ENCODE results near the gene APPL2. TPM values are rescaled to one million over a fixed set of nuclear protein-coding genes. Genes with fewer than 3 reads are reported as not detected.

The APPL2 gene
- total RNA-seq, 4 donors from 2014 or later: 30.9 to 52.3 (median 35.2) TPM

GRCh38 chr12:105214148-105214547, 21.8 kb downstream of the APPL2 start:
- Histone ChIP-seq H3K27ac (no peak overlapping the region), H3K4me3 (no peak overlapping the region), H3K36me3 (peaks cover 0 to 93% (median 8%) of the 10 kb centered on the region in 3 donors), H3K9me3 (no peaks in the 10 kb centered on the region), H3K27me3 (no peaks in the 10 kb centered on the region), H3K4me1 (peaks cover 0 to 14% (median 0%) of the 10 kb centered on the region in 3 donors)
- TF ChIP-seq POLR2A (IDR thresholded peaks at IDR 0.05): no peak
- TF ChIP-seq, protein P1, sequence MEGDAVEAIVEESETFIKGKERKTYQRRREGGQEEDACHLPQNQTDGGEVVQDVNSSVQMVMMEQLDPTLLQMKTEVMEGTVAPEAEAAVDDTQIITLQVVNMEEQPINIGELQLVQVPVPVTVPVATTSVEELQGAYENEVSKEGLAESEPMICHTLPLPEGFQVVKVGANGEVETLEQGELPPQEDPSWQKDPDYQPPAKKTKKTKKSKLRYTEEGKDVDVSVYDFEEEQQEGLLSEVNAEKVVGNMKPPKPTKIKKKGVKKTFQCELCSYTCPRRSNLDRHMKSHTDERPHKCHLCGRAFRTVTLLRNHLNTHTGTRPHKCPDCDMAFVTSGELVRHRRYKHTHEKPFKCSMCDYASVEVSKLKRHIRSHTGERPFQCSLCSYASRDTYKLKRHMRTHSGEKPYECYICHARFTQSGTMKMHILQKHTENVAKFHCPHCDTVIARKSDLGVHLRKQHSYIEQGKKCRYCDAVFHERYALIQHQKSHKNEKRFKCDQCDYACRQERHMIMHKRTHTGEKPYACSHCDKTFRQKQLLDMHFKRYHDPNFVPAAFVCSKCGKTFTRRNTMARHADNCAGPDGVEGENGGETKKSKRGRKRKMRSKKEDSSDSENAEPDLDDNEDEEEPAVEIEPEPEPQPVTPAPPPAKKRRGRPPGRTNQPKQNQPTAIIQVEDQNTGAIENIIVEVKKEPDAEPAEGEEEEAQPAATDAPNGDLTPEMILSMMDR (IDR thresholded peaks at IDR 0.05): no peak
- 76 to 88% methylated on average over 6 of the region's 6 CpGs for WGBS, 2 donors
- intact Hi-C loops (cut with DNase I): no loop called here
- DNase-seq: no peak

DNA sequence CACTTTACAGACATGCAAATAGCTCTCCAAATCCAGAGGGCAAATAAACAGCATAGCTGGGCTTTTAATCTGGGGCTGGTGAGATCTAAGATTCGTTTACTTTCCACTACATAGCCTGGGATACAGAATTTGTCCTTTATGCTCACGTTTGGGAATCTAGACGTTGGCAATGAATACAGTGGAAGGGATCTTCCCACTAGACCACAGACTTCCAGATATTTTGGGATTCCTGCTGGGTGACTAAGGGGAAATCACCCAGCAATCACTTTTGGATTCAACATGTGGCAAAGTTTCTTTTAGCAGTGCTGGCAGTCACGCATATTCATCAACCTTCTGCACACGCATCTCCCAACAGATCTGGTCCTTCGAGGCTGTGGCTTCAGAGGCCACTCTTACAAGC, 23.5 kb downstream of the APPL2 start:
- no peaks in the 10 kb centered on the region for H3K4me1 ChIP-seq
- no peaks in the 10 kb centered on the region for H3K9me3 ChIP-seq
- H3K27me3 ChIP-seq: no peaks in the 10 kb centered on the region
- WGBS, 2 donors: 58 to 63% methylated on average over 5 of the region's 6 CpGs
- peaks cover 0 to 93% (median 6%) of the 10 kb centered on the region in 3 donors for H3K36me3 ChIP-seq
- TF ChIP-seq POLR2A (IDR thresholded peaks at IDR 0.05): no peak
- TF ChIP-seq, protein P1 (IDR thresholded peaks at IDR 0.05): no peak
- no peak for DNase-seq
- H3K27ac ChIP-seq: no peak overlapping the region
- intact Hi-C loops (cut with DNase I): no loop called here
- no peak overlapping the region for H3K4me3 ChIP-seq

GRCh38 chr12:105209091-105209490, 26.9 kb downstream of the APPL2 start:
- DNase-seq: no peak
- no peak overlapping the region for H3K27ac ChIP-seq
- H3K27me3 ChIP-seq: no peaks in the 10 kb centered on the region
- no peak overlapping the region for H3K4me3 ChIP-seq
- no peak for TF ChIP-seq POLR2A (IDR thresholded peaks at IDR 0.05)
- TF ChIP-seq, protein P1 (IDR thresholded peaks at IDR 0.05): no peak
- intact Hi-C loops (cut with DNase I): no loop called here
- H3K36me3 ChIP-seq: peaks cover under 1 to 93% (median 14%) of the 10 kb centered on the region in 3 donors
- 91 to 94% methylated on average over 2 to 3 of the region's 3 CpGs for WGBS, 2 donors
- peaks cover 0 to 8% (median 3%) of the 10 kb centered on the region in 3 donors for H3K4me1 ChIP-seq
- H3K9me3 ChIP-seq: no peaks in the 10 kb centered on the region

DNA sequence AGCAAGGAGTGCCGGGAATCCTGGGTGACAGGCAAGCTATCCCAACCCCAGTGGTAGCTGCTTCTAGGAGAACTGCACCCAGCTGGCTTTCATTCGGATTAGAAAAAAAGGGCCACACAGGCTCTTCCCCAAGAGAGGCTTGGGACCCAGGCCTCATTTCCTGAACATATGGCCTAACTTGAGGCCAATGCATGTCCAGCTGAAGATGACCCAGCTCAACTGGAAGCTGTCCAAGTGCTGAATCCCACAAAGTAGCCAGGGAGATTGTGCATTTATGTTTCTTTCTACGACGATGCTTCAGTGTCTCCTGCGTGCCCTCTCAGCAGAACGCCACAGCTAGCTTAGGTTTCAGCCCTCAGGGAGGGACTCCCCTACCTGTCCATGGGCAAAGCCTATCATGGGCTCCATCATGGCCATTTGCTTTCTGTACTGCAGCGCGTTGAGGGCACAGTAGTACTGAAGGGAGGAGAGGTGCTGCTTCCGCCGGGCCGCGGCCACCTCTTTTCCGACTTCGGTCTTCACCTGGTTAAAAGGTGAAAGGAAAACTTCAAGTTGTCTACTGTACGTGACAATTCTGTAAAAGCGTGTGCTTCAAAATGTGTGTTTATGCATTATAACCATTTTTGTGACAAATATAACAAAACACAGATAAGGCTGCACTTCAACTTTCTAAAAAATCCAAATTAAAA, 29.1 kb downstream of the APPL2 start:
- Histone ChIP-seq H3K9me3 (no peaks in the 10 kb centered on the region), H3K27ac (no peak overlapping the region), H3K4me1 (peaks cover 0 to 8% (median 3%) of the 10 kb centered on the region in 3 donors), H3K27me3 (no peaks in the 10 kb centered on the region), H3K36me3 (peaks cover 7 to 99% (median 26%) of the 10 kb centered on the region in 3 donors), H3K4me3 (no peak overlapping the region)
- TF ChIP-seq, protein P1 (IDR thresholded peaks at IDR 0.05): no peak
- no peak for TF ChIP-seq POLR2A (IDR thresholded peaks at IDR 0.05)
- DNase-seq: no peak
- intact Hi-C loops (cut with DNase I): no loop called here
- WGBS, 2 donors: 91 to 97% methylated on average over 11 to 16 of the region's 16 CpGs

DNA sequence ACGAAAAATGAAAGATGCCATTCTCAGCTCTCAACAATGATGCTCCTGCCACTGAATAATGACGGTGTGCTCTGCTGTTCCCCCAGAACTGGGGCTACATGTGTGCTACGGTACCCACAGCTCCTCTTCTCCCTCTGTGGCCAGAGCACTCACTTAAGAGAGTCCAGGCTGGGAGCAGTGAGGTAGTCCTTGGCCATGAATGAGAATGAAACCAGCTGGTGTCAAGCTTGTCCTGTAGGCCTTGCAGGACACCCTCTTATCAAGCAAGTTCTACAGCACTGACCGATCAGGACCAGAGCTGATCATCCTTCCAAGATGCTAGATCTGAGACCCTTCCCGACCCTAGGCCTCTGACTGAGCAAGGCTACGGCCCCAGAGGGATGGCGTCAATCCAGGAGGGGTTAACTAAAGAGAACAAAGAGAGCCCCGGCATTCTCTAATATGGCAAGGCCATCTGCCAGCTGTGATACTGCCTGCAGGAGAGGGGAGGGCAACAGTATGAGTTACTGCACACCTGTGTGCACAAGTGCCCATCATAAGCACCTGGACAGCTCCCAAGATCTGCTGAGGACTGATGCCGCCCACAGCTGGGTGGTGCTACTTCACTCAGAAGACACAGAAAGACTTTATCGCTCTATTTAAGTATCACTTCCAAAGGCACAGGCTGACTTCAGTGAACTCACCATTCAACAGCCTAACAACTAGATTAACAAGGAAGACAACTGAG, 30.5 kb downstream of the APPL2 start:
- Histone ChIP-seq H3K4me1 (peaks cover 0 to 8% (median 3%) of the 10 kb centered on the region in 3 donors), H3K9me3 (no peaks in the 10 kb centered on the region), H3K4me3 (no peak overlapping the region), H3K27me3 (no peaks in the 10 kb centered on the region), H3K27ac (peak overlapping the region in 1 of 4 donors; percentile 49), H3K36me3 (peaks cover 7 to 100% (median 28%) of the 10 kb centered on the region in 3 donors)
- WGBS, 2 donors: 80 to 98% methylated on average over 4 to 6 of the region's 10 CpGs
- intact Hi-C loops (cut with DNase I): no loop called here
- DNase-seq: no peak
- TF ChIP-seq POLR2A (IDR thresholded peaks at IDR 0.05): no peak

All from esophagus squamous epithelium (tissue), 5 donors.